Measurements from ENCODE around the gene TMEM42. TPM values are rescaled to one million over a fixed set of nuclear protein-coding genes. Genes with fewer than 3 reads are reported as not detected.

TMEM42 gene
- 15.0 to 20.1 TPM (median 16.6 TPM) in 3 replicates for total RNA-seq (2021)
- percentile 84 among the genes with signal in this experiment for Bru-seq, nascent RNA
- long read RNA-seq, experiment 1, partial matches to known transcripts: 0 of 6 reads
- long read RNA-seq, experiment 1, other reads (novel, unspliced or antisense): 1 of 6 reads
- long read RNA-seq, experiment 2, partial matches to known transcripts: 3 of 29 reads
- long read RNA-seq, experiment 2, other reads (novel, unspliced or antisense): 20 of 29 reads
- long read RNA-seq, experiment 3, transcript TMEM42-201 (3 exons, 1,026 nt): major isoform, 5 of 17 reads
- long read RNA-seq, experiment 3, partial matches to known transcripts: 4 of 17 reads
- long read RNA-seq, experiment 3, other reads (novel, unspliced or antisense): 8 of 17 reads

GRCh38 chr3:44861412-44862225 lies at the start of gene TMEM42:
Gene TMEM42 (plus strand): TSS chr3:44861912. CDS start chr3:44861925, 13 bp downstream.
- Mint-ChIP-seq H3K27me3 (ENCODE audit: low read depth) (no peaks in the 10 kb centered on the region), H3K36me3 (peaks cover 2% of the 10 kb centered on the region; the same call in 1 of the 2 replicates), H3K9me3 (no peaks in the 10 kb centered on the region), H3K27ac (peak within 1 kb of the TSS; percentile 97), H3K4me1 (peaks cover 7% of the 10 kb centered on the region), H3K4me3 (peak within 1 kb of the TSS; percentile 84)
- ChIA-PET POLR2A (no interaction called here), CTCF (interaction anchor here (0.5 kb wide), 1 partner anchor 40 kb away, joined by 3 read pairs; no protein-coding TSS in a partner anchor)
- ATAC-seq (peak; percentile 88), DNase-seq (ENCODE audit: low spot score) (peak; percentile 92)
- no peak for TF ChIP-seq ZNF219 (CRISPR knock-in tag; IDR thresholded peaks at IDR 0.05; ENCODE audit: borderline replicate concordance)
- TF ChIP-seq, protein P1, sequence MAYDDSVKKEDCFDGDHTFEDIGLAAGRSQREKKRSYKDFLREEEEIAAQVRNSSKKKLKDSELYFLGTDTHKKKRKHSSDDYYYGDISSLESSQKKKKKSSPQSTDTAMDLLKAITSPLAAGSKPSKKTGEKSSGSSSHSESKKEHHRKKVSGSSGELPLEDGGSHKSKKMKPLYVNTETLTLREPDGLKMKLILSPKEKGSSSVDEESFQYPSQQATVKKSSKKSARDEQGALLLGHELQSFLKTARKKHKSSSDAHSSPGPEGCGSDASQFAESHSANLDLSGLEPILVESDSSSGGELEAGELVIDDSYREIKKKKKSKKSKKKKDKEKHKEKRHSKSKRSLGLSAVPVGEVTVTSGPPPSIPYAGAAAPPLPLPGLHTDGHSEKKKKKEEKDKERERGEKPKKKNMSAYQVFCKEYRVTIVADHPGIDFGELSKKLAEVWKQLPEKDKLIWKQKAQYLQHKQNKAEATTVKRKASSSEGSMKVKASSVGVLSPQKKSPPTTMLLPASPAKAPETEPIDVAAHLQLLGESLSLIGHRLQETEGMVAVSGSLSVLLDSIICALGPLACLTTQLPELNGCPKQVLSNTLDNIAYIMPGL (CRISPR knock-in tag; IDR thresholded peaks at IDR 0.05): peak; percentile 85; the same call in 1 of the 2 replicates
- TF ChIP-seq ZNF425 (CRISPR knock-in tag; conservative IDR thresholded peaks at IDR 0.05): no peak
- TF ChIP-seq, protein P2, sequence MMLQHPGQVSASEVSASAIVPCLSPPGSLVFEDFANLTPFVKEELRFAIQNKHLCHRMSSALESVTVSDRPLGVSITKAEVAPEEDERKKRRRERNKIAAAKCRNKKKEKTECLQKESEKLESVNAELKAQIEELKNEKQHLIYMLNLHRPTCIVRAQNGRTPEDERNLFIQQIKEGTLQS (CRISPR knock-in tag; conservative IDR thresholded peaks at IDR 0.05): no peak
- peak; percentile 62; the same call in 1 of the 2 replicates for TF ChIP-seq ETV6 (CRISPR knock-in tag; IDR thresholded peaks at IDR 0.05)
- TF ChIP-seq ZNF121 (CRISPR knock-in tag; IDR thresholded peaks at IDR 0.05): peak; percentile 99
- TF ChIP-seq SOX15 (CRISPR knock-in tag; IDR thresholded peaks at IDR 0.05): no peak
- TF ChIP-seq OVOL2 (CRISPR knock-in tag; IDR thresholded peaks at IDR 0.05; ENCODE audit: borderline replicate concordance): no peak
- TF ChIP-seq, protein P3, sequence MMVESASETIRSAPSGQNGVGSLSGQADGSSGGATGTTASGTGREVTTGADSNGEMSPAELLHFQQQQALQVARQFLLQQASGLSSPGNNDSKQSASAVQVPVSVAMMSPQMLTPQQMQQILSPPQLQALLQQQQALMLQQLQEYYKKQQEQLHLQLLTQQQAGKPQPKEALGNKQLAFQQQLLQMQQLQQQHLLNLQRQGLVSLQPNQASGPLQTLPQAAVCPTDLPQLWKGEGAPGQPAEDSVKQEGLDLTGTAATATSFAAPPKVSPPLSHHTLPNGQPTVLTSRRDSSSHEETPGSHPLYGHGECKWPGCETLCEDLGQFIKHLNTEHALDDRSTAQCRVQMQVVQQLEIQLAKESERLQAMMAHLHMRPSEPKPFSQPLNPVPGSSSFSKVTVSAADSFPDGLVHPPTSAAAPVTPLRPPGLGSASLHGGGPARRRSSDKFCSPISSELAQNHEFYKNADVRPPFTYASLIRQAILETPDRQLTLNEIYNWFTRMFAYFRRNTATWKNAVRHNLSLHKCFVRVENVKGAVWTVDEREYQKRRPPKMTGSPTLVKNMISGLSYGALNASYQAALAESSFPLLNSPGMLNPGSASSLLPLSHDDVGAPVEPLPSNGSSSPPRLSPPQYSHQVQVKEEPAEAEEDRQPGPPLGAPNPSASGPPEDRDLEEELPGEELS (CRISPR knock-in tag; IDR thresholded peaks at IDR 0.05): peak; percentile 87
- TF ChIP-seq NR3C1 (CRISPR knock-in tag; conservative IDR thresholded peaks at IDR 0.05; ENCODE audit: low read depth): peak; percentile 79; the same call in 1 of the 2 replicates
- no peak for TF ChIP-seq GTF2I (CRISPR knock-in tag; conservative IDR thresholded peaks at IDR 0.05)
- no peak for TF ChIP-seq ZNF671 (CRISPR knock-in tag; IDR thresholded peaks at IDR 0.05)
- TF ChIP-seq TP53 (CRISPR knock-in tag; IDR thresholded peaks at IDR 0.05): peak; percentile 87; the same call in 1 of the 2 replicates
- peak; percentile 55; the same call in 1 of the 2 replicates for TF ChIP-seq ZNF416 (CRISPR knock-in tag; IDR thresholded peaks at IDR 0.05)
- TF ChIP-seq, protein P4, sequence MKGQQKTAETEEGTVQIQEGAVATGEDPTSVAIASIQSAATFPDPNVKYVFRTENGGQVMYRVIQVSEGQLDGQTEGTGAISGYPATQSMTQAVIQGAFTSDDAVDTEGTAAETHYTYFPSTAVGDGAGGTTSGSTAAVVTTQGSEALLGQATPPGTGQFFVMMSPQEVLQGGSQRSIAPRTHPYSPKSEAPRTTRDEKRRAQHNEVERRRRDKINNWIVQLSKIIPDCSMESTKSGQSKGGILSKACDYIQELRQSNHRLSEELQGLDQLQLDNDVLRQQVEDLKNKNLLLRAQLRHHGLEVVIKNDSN (CRISPR knock-in tag; IDR thresholded peaks at IDR 0.05): peak; percentile 100
- peak; percentile 90 for TF ChIP-seq MAX (CRISPR knock-in tag; IDR thresholded peaks at IDR 0.05)
- TF ChIP-seq GABPB1 (CRISPR knock-in tag; IDR thresholded peaks at IDR 0.05): peak; percentile 43; the same call in 1 of the 2 replicates
- TF ChIP-seq NFYB (CRISPR knock-in tag; conservative IDR thresholded peaks at IDR 0.05; ENCODE audit: low read depth): peak; percentile 94
- TF ChIP-seq, protein P5, sequence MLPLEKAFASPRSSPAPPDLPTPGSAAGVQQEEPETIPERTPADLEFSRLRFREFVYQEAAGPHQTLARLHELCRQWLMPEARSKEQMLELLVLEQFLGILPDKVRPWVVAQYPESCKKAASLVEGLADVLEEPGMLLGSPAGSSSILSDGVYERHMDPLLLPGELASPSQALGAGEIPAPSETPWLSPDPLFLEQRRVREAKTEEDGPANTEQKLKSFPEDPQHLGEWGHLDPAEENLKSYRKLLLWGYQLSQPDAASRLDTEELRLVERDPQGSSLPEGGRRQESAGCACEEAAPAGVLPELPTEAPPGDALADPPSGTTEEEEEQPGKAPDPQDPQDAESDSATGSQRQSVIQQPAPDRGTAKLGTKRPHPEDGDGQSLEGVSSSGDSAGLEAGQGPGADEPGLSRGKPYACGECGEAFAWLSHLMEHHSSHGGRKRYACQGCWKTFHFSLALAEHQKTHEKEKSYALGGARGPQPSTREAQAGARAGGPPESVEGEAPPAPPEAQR (CRISPR knock-in tag; IDR thresholded peaks at IDR 0.05): no peak
- peak; percentile 93 for TF ChIP-seq ZBTB21 (CRISPR knock-in tag; IDR thresholded peaks at IDR 0.05; ENCODE audit: borderline replicate concordance)
- TF ChIP-seq FOXK1 (CRISPR knock-in tag; IDR thresholded peaks at IDR 0.05): peak; percentile 90
- peak; percentile 73 for TF ChIP-seq SP1 (CRISPR knock-in tag; conservative IDR thresholded peaks at IDR 0.05)
- peak; percentile 60; the same call in 1 of the 2 replicates for TF ChIP-seq NFE2L1 (CRISPR knock-in tag; IDR thresholded peaks at IDR 0.05)
- TF ChIP-seq SMAD3 (CRISPR knock-in tag; IDR thresholded peaks at IDR 0.05; ENCODE audit: borderline replicate concordance): peak; percentile 64; the same call in 1 of the 2 replicates
- TF ChIP-seq RELA (CRISPR knock-in tag; IDR thresholded peaks at IDR 0.05; ENCODE audit: borderline replicate concordance): peak; percentile 81; the same call in 1 of the 2 replicates
- TF ChIP-seq, protein P6, sequence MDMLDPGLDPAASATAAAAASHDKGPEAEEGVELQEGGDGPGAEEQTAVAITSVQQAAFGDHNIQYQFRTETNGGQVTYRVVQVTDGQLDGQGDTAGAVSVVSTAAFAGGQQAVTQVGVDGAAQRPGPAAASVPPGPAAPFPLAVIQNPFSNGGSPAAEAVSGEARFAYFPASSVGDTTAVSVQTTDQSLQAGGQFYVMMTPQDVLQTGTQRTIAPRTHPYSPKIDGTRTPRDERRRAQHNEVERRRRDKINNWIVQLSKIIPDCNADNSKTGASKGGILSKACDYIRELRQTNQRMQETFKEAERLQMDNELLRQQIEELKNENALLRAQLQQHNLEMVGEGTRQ (CRISPR knock-in tag; IDR thresholded peaks at IDR 0.05): peak; percentile 100
- peak; percentile 92 for TF ChIP-seq FOXP1 (CRISPR knock-in tag; IDR thresholded peaks at IDR 0.05; ENCODE audit: borderline replicate concordance)
